SK-N-SH treated with all-trans-retinoic acid at 6 μM for 48 hours (cell line): ENCODE measurements around the gene CCDC181.

Experiments used
- ATAC-seq: fragments of 200-7000 bp; cut with Tn5 transposase; 3 replicates; pipeline ENCODE4 v1.9.1; 2020; ENCODE audit warnings: mild to moderate bottlenecking, moderate library complexity
- ARNTL ChIP-seq: fragments of 450-650 bp; formaldehyde crosslinking; IDR thresholded peaks from 2 replicates; pipeline ENCODE4 v1.5.0; 2020; ENCODE audit warnings: low read depth, mild to moderate bottlenecking, moderate library complexity, borderline replicate concordance
- BACH2 ChIP-seq: fragments of 250-450 bp; sonication (Bioruptor Pico); IDR thresholded peaks from 2 replicates; pipeline ENCODE4 v1.9.0; 2021; ENCODE audit warnings: mild to moderate bottlenecking, borderline replicate concordance
- CSDC2 ChIP-seq: fragments of 250-450 bp; sonication (Bioruptor Pico); IDR thresholded peaks from 2 replicates; pipeline ENCODE4 v1.5.0; 2020; ENCODE audit warnings: mild to moderate bottlenecking, moderate library complexity
- ESRRG ChIP-seq: fragments of 250-450 bp; sonication (Bioruptor Pico); IDR thresholded peaks from 2 replicates; pipeline ENCODE4 v1.6.1; 2021; ENCODE audit warnings: mild to moderate bottlenecking
- GLIS3 ChIP-seq: fragments of 250-450 bp; sonication (Bioruptor Pico); IDR thresholded peaks from 2 replicates; pipeline ENCODE4 v1.5.0; 2020; ENCODE audit warnings: mild to moderate bottlenecking, moderate library complexity
- ISL1 ChIP-seq: fragments of 250-450 bp; sonication (Bioruptor Pico); IDR thresholded peaks from 2 replicates; pipeline ENCODE4 v2.1.2; 2022; ENCODE audit warnings: mild to moderate bottlenecking, moderate library complexity
- OSR1 ChIP-seq: fragments of 250-450 bp; sonication (Bioruptor Pico); IDR thresholded peaks from 2 replicates; pipeline ENCODE4 v1.8.0; 2022; ENCODE audit warnings: moderate library complexity, mild to moderate bottlenecking, inconsistent platforms
- PPARA ChIP-seq: fragments of 250-450 bp; sonication (Bioruptor Pico); IDR thresholded peaks from 2 replicates; pipeline ENCODE4 v1.5.0; 2020; ENCODE audit warnings: mild to moderate bottlenecking, borderline replicate concordance
- RARB ChIP-seq: fragments of 250-450 bp; sonication (Bioruptor Pico); IDR thresholded peaks from 2 replicates; pipeline ENCODE4 v1.8.0; 2021; ENCODE audit warnings: mild to moderate bottlenecking, moderate library complexity
- SNAI2 ChIP-seq: fragments of 250-450 bp; sonication (Bioruptor Pico); IDR thresholded peaks from 2 replicates; pipeline ENCODE4 v1.5.0; 2020; ENCODE audit warnings: mild to moderate bottlenecking, moderate library complexity
- TCF4 ChIP-seq: fragments of 250-450 bp; sonication (Bioruptor Pico); IDR thresholded peaks from 2 replicates; pipeline ENCODE4 v1.8.0; 2021; ENCODE audit warnings: mild to moderate bottlenecking, moderate library complexity, borderline replicate concordance
- TOX ChIP-seq: fragments of 250-450 bp; sonication (Bioruptor Pico); IDR thresholded peaks from 2 replicates; pipeline ENCODE4 v1.8.0; 2021; ENCODE audit warnings: mild to moderate bottlenecking, moderate library complexity, borderline replicate concordance
- ZC3H10 ChIP-seq: fragments of 250-450 bp; sonication (Bioruptor Pico); IDR thresholded peaks from 2 replicates; pipeline ENCODE4 v1.5.1; 2021; ENCODE audit warnings: mild to moderate bottlenecking, moderate library complexity
- ZFP3 ChIP-seq: fragments of 250-450 bp; sonication (Bioruptor Pico); IDR thresholded peaks from 2 replicates; pipeline ENCODE4 v1.5.0; 2020; ENCODE audit warnings: mild to moderate bottlenecking, moderate library complexity
- ZFP30 ChIP-seq: fragments of 450-650 bp; formaldehyde crosslinking; IDR thresholded peaks from 2 replicates; pipeline ENCODE4 v1.5.0; 2022; ENCODE audit warnings: mild to moderate bottlenecking, moderate library complexity
- ZNF565 ChIP-seq: fragments of 450-650 bp; formaldehyde crosslinking; conservative IDR thresholded peaks from 2 replicates; pipeline ENCODE4 v1.5.0; 2020; ENCODE audit warnings: low read depth, mild to moderate bottlenecking, moderate library complexity
- ZNF70 ChIP-seq: fragments of 450-650 bp; formaldehyde crosslinking; IDR thresholded peaks from 2 replicates; pipeline ENCODE4 v1.5.0; 2020; ENCODE audit warnings: mild to moderate bottlenecking, moderate library complexity
- ZNF8 ChIP-seq: fragments of 450-650 bp; formaldehyde crosslinking; IDR thresholded peaks from 2 replicates; pipeline ENCODE4 v1.5.0; 2020; ENCODE audit warnings: mild to moderate bottlenecking, moderate library complexity
- TF ChIP-seq, protein P1 (sequence below): fragments of 250-450 bp; sonication (Bioruptor Pico); IDR thresholded peaks from 2 replicates; pipeline ENCODE4 v1.8.0; 2021; ENCODE audit warnings: low read depth, mild to moderate bottlenecking, moderate library complexity, borderline replicate concordance
- TF ChIP-seq, protein P2 (sequence below): fragments of 250-450 bp; sonication (Bioruptor Pico); IDR thresholded peaks from 2 replicates; pipeline ENCODE4 v1.5.0; 2020; ENCODE audit warnings: mild to moderate bottlenecking, moderate library complexity
- TF ChIP-seq, protein P3 (sequence below): fragments of 250-450 bp; sonication (Bioruptor Pico); IDR thresholded peaks from 2 replicates; pipeline ENCODE4 v1.8.0; 2020; ENCODE audit warnings: mild to moderate bottlenecking, moderate library complexity, borderline replicate concordance
- TF ChIP-seq, protein P4 (sequence below): fragments of 250-450 bp; sonication (Bioruptor Pico); IDR thresholded peaks from 2 replicates; pipeline ENCODE4 v1.5.1; 2020; ENCODE audit warnings: low read depth, mild to moderate bottlenecking, moderate library complexity
- TF ChIP-seq, protein P5 (sequence below): fragments of 250-450 bp; sonication (Bioruptor Pico); IDR thresholded peaks from 2 replicates; pipeline ENCODE4 v1.5.1; 2021; ENCODE audit warnings: mild to moderate bottlenecking, moderate library complexity

The CCDC181 gene

DNA sequence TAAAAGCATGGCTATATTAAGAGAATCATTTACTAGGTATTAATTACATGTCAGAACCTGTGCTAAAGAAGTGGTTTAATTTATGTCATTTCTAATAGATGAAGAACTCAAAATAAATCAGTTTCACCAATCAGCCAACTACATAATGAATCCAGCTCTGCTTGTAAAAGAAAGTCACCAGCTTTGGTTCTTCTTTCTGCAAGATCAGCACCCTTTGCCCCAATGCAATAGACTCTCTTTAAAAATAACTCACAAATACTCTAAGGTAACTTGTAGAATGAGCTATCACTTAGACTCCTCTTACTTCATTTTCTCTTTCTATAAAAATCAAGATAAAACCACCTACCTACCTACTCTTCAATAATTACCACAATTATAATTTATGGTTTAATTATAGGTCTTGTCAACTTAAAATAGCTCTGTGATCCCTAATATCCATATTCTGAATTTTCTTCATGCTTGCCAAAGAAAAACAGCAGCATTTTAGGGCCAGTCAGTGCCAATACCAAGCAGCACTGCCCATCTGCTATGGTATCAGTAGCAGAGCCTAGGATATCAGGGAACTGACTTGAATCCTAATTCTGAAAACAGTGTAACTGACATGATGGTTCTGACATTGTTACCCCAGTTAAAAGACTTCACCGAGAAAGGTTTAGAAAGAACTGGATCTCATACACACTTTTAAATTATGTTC lies 47.2 kb upstream of the CCDC181 start:
- no peak for ATAC-seq

DNA sequence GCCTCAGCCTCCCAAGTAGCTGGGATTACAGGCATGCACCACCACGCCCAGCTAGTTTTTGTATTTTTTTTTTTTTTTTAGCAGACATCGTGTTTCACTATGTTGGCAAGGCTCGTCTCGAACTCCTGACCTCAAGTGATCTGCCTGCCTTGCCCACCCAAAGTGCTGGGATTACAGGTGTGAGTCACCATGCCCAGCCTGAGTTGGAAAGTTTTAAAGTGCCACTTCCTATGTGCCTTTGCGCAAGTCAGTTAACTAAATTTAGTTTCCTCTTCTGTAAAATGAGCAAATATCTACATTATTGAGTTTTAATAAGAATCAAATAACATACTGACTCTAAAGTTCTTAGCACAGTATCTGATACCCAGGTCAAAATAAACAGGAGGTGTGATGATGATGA lies 46.1 kb upstream of the CCDC181 start:
- TF ChIP-seq, protein P1, sequence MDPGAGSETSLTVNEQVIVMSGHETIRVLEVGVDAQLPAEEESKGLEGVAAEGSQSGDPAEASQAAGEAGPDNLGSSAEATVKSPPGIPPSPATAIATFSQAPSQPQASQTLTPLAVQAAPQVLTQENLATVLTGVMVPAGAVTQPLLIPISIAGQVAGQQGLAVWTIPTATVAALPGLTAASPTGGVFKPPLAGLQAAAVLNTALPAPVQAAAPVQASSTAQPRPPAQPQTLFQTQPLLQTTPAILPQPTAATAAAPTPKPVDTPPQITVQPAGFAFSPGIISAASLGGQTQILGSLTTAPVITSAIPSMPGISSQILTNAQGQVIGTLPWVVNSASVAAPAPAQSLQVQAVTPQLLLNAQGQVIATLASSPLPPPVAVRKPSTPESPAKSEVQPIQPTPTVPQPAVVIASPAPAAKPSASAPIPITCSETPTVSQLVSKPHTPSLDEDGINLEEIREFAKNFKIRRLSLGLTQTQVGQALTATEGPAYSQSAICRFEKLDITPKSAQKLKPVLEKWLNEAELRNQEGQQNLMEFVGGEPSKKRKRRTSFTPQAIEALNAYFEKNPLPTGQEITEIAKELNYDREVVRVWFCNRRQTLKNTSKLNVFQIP (CRISPR knock-in tag) = no peak
- TF ChIP-seq, protein P2, sequence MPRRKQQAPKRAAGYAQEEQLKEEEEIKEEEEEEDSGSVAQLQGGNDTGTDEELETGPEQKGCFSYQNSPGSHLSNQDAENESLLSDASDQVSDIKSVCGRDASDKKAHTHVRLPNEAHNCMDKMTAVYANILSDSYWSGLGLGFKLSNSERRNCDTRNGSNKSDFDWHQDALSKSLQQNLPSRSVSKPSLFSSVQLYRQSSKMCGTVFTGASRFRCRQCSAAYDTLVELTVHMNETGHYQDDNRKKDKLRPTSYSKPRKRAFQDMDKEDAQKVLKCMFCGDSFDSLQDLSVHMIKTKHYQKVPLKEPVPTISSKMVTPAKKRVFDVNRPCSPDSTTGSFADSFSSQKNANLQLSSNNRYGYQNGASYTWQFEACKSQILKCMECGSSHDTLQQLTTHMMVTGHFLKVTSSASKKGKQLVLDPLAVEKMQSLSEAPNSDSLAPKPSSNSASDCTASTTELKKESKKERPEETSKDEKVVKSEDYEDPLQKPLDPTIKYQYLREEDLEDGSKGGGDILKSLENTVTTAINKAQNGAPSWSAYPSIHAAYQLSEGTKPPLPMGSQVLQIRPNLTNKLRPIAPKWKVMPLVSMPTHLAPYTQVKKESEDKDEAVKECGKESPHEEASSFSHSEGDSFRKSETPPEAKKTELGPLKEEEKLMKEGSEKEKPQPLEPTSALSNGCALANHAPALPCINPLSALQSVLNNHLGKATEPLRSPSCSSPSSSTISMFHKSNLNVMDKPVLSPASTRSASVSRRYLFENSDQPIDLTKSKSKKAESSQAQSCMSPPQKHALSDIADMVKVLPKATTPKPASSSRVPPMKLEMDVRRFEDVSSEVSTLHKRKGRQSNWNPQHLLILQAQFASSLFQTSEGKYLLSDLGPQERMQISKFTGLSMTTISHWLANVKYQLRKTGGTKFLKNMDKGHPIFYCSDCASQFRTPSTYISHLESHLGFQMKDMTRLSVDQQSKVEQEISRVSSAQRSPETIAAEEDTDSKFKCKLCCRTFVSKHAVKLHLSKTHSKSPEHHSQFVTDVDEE (CRISPR knock-in tag) = no peak
- TF ChIP-seq, protein P3, sequence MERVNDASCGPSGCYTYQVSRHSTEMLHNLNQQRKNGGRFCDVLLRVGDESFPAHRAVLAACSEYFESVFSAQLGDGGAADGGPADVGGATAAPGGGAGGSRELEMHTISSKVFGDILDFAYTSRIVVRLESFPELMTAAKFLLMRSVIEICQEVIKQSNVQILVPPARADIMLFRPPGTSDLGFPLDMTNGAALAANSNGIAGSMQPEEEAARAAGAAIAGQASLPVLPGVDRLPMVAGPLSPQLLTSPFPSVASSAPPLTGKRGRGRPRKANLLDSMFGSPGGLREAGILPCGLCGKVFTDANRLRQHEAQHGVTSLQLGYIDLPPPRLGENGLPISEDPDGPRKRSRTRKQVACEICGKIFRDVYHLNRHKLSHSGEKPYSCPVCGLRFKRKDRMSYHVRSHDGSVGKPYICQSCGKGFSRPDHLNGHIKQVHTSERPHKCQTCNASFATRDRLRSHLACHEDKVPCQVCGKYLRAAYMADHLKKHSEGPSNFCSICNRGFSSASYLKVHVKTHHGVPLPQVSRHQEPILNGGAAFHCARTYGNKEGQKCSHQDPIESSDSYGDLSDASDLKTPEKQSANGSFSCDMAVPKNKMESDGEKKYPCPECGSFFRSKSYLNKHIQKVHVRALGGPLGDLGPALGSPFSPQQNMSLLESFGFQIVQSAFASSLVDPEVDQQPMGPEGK = no peak
- TF ChIP-seq CSDC2 (no peak), BACH2 (CRISPR knock-in tag) (no peak), PPARA (CRISPR knock-in tag) (no peak), TCF4 (no peak), RARB (no peak), OSR1 (CRISPR knock-in tag) (no peak), ZNF565 (CRISPR knock-in tag) (no peak), ZFP30 (no peak), ZC3H10 (CRISPR knock-in tag) (no peak), ARNTL (CRISPR knock-in tag) (no peak), GLIS3 (no peak)
- TF ChIP-seq, protein P4, sequence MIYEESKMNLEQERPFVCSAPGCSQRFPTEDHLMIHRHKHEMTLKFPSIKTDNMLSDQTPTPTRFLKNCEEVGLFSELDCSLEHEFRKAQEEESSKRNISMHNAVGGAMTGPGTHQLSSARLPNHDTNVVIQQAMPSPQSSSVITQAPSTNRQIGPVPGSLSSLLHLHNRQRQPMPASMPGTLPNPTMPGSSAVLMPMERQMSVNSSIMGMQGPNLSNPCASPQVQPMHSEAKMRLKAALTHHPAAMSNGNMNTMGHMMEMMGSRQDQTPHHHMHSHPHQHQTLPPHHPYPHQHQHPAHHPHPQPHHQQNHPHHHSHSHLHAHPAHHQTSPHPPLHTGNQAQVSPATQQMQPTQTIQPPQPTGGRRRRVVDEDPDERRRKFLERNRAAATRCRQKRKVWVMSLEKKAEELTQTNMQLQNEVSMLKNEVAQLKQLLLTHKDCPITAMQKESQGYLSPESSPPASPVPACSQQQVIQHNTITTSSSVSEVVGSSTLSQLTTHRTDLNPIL (CRISPR knock-in tag) = no peak
- TF ChIP-seq, all 23 proteins: peak for 0
- ATAC-seq = no peak

More for the DNA sequence above, 47.2 kb upstream of the CCDC181 start:
- TF ChIP-seq ZNF565 (CRISPR knock-in tag) = no peak
- TF ChIP-seq ZFP3 (CRISPR knock-in tag) = no peak
- TF ChIP-seq PPARA (CRISPR knock-in tag) = no peak
- TF ChIP-seq ISL1 = no peak
- TF ChIP-seq ESRRG (CRISPR knock-in tag) = no peak
- TF ChIP-seq ZNF70 = no peak
- no peak for TF ChIP-seq TOX (CRISPR knock-in tag)
- TF ChIP-seq, all 23 proteins: peak for 0

DNA sequence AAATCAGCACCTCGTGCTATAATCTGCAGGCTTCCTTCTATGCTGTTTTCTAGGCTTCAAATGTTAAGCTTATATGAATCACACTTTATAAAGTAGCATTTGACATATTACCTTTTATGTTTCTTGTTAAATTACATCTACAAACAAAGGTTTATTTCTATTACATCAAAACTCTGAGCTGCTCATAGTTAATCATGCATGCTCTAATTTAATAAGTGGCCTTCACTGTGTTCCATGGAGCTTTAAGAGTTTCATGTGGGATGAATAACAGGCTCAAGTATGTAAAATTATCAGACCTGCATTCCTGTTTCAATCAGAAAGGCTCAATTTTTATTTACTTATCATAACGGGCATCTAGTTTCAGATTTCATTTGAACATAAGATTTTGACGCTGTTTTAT lies 45.5 kb upstream of the CCDC181 start:
- TF ChIP-seq ZFP3 (CRISPR knock-in tag) (no peak), ESRRG (CRISPR knock-in tag) (no peak), TOX (CRISPR knock-in tag) (peak; percentile 50; the same call in 1 of the 2 replicates), ZC3H10 (CRISPR knock-in tag) (peak; percentile 75)
- ATAC-seq = peak; percentile 58; the same call in 2 of the 3 replicates

DNA sequence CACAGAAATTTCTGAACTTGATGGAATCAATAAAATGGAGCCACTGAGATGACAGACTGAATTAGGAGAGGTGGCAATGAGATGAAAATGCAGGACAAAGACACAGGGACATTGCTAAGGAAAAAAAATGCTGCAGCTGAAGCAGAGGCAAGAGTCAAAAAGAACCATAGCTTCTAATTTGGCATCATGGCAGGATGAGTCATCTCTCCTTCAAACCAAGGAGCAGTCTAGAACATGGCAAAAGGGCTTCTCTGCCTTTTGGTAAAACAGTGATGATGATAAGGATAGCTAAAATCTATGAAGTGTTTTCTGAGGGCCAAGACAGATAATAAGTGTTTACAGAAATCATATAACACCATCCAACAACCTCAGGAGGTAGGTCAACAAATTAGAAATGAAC lies 41.7 kb upstream of the CCDC181 start:
- no peak for ATAC-seq
- TF ChIP-seq ZC3H10 (CRISPR knock-in tag) = no peak
- TF ChIP-seq SNAI2 = no peak
- no peak for TF ChIP-seq ZNF565 (CRISPR knock-in tag)
- TF ChIP-seq TCF4 = no peak
- TF ChIP-seq PPARA (CRISPR knock-in tag) = no peak
- TF ChIP-seq ARNTL (CRISPR knock-in tag) = no peak
- TF ChIP-seq, protein P5, sequence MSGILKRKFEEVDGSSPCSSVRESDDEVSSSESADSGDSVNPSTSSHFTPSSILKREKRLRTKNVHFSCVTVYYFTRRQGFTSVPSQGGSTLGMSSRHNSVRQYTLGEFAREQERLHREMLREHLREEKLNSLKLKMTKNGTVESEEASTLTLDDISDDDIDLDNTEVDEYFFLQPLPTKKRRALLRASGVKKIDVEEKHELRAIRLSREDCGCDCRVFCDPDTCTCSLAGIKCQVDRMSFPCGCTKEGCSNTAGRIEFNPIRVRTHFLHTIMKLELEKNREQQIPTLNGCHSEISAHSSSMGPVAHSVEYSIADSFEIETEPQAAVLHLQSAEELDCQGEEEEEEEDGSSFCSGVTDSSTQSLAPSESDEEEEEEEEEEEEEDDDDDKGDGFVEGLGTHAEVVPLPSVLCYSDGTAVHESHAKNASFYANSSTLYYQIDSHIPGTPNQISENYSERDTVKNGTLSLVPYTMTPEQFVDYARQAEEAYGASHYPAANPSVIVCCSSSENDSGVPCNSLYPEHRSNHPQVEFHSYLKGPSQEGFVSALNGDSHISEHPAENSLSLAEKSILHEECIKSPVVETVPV (CRISPR knock-in tag) = no peak
- no peak for TF ChIP-seq ZFP30
- TF ChIP-seq ZFP3 (CRISPR knock-in tag) = no peak
- TF ChIP-seq RARB = no peak
- no peak for TF ChIP-seq GLIS3
- TF ChIP-seq ZNF8 (CRISPR knock-in tag) = no peak
- TF ChIP-seq BACH2 (CRISPR knock-in tag) = no peak
- TF ChIP-seq CSDC2 = no peak
- TF ChIP-seq, protein P4 (CRISPR knock-in tag) = no peak
